GM18951 (cell line): ENCODE data around the gene MATK.

Experiments
- POLR2A ChIP-seq: IDR thresholded peaks from 4 replicates; pipeline ENCODE4 v1.6.1; 2011; ENCODE audit warnings: mild to moderate bottlenecking; ENCODE audit not compliant: insufficient read length, insufficient read depth; ENCODE audit errors: extremely low read depth
- in situ Hi-C: fragments of 300-500 bp; cut with MboI; formaldehyde crosslinking; loops from one replicate; pipeline ENCODE4 v1.12.0; 2022; ENCODE audit warnings: low sequenced_read_pairs, mixed read lengths, inconsistent platforms; ENCODE audit not compliant: unreplicated experiment

The MATK gene

DNA sequence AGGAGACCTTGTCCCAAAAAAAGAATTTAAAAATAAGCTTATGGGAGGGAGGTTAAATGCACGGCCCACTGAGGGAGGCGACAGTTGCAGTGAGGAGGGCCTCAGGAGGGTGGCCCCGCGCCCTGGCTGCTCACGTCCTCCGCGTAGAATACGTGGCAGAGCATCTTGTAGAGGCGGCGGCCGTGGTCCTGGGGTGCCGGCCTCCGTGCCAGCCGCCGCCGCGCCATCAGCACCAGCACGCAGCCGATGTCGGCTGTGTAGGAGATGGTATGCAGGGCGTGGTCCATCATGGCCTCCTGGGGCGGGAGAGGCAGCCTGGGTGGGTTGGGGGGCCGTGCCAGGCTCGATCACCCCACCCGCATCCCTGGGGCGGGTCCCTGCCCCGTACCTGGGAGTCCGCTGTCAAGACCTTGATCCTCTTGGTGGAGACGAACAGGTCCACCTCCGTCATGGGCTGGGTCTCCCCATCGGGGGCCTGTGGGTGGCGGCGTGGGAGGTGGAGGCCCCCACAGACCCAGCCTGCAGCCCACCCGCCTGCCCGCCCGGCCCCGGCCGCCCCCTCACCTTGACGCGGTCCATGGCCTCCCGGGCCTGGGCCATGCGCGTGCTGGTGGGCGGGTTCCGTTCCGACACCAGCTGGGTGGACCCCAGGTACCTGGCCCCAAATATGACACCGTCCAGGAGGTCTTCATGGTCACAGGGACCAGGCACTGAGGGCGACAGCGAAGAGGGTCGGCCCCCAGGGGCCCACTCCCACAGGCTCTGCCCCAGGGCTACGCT lies 32.4 kb downstream of the MATK start:
- in situ Hi-C loops: no loop called here
- no peak for TF ChIP-seq POLR2A

DNA sequence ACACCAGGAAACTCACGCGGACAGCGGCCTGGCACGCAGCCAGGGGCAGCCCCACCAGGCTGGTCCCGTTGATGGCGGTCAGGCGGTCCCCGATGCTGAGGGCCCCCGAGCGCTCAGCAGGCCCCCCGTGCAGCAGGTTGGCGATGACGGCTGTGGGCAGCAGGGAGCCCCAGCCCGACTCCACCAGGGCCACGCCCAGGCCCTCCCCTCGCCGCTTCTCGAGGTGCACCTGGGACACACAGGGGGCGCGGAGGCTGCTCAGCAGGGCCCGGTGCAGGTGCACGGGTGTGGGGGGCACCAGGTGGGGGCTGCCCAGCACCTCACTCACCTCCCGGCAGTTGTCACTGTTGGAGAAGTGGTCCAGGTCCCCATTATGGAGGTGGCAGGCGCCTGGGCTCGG lies 33.7 kb downstream of the MATK start:
- in situ Hi-C loops: no loop called here
- no peak for TF ChIP-seq POLR2A

DNA sequence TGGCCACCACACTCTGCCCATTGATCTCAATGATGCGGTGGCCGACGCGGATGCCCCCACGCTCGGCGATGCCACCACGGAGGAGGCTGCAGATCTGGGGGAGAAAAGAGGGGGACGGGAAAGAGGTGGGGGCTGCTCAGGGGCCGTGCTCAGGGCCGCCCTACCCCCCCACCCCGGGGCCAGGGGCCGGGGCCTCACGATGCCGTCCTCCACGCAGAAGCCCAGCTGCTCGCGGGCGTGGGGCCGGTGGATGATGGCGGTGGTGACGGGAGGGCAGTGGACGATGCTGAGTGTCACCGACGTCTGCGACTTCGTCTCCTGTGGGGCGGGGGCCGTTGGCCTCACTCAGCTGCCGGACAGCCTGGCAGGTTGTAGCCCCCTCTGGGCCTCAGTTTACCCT lies 34.9 kb downstream of the MATK start:
- no peak for TF ChIP-seq POLR2A
- in situ Hi-C loops: no loop called here

DNA sequence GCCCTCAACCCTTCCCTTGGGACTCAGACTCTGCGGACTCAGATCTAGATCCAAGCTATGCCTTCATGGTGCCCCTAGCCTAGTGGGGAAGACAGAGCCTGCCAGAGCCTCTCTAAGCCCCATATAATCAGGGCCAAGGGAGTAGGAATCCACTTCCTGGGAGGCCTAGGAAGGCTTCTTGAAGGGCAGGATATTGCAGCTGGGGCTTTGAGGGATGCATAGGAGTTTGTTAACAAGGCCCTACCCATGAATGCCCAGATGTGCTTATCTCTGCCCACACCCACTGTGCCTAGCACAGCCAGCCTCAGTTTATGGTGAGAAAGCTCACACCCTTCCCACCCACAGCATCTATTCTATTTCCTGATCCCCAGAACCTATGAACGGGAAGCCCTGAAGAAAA lies 36.0 kb downstream of the MATK start:
- TF ChIP-seq POLR2A: no peak
- in situ Hi-C loops: no loop called here

DNA sequence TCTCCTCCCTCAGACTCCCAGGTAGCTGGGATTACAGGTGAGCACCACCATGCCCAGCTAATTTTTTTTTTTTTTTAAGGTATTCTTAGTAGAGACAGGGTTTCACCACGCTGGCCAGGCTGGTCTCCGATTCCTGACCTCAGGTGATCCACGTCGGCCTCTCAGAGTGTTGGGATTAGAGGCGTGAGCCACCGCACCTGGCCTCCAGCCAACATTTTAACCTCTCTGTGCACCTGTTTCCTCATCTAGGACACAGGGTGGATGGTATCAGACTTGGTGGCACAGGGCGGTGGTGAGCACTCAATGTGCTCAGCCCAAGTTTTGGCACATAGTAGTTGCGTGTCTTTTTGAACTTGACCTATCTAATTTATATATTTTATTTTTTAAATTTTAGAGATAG lies 37.2 kb downstream of the MATK start:
- no peak for TF ChIP-seq POLR2A
- in situ Hi-C loops: no loop called here

DNA sequence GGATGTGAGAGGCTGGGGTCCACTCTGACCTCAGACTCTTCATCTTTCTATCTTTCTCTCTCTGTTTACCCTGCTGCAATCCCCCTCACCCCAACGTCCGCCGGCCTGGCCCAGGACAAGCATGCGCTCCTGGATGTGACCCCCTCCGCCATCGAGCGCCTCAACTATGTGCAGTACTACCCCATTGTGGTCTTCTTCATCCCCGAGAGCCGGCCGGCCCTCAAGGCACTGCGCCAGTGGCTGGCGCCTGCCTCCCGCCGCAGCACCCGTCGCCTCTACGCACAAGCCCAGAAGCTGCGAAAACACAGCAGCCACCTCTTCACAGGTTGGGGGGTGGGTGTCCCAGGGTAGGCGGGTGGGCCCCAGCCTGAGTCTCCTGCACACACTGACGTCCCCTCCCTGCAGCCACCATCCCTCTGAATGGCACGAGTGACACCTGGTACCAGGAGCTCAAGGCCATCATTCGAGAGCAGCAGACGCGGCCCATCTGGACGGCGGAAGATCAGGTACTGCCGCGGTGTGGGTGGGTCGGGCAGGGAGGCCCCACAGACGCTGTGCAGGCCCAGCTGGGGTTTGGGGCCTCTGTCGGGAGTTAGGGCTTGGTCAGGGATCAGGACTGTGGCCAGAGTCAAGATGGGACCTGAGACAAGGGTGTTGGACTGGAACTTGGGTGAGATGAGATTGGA lies 39.7 kb downstream of the MATK start:
- in situ Hi-C loops: no loop called here
- no peak for TF ChIP-seq POLR2A

DNA sequence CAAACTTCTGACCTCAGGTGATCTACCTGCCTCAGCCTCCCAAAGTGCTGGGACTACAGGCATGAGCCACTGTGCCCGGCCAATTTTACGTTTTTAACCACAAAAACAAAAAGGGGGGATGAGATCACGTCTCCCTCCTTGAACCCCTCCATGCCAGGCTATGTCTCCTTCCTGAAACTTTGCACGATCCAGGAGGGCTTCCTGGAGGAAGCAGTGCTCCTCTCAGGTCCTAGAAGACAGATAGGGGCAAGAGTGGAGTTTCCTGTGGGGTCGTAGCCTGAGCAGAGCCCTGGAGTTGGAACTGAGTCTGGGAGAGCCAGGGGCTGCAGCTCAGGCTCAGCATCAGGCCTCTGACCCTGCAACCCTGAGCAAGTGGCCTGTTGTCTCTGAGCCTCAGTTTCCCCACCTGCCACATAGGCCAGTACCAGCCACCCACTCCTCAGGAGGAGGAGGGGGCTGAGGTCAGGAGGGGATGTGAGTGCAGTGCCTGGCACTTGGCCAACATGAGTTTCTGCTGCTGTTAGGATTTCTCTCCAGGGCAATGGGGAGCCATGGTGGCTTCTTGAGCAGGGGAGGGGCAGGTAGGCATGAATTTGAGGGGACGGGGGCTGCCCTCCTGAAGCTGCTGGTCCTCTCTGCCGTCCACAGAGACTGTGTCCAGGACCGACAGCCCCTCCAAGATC lies 40.7 kb downstream of the MATK start:
- TF ChIP-seq POLR2A: no peak
- in situ Hi-C loops: no loop called here

DNA sequence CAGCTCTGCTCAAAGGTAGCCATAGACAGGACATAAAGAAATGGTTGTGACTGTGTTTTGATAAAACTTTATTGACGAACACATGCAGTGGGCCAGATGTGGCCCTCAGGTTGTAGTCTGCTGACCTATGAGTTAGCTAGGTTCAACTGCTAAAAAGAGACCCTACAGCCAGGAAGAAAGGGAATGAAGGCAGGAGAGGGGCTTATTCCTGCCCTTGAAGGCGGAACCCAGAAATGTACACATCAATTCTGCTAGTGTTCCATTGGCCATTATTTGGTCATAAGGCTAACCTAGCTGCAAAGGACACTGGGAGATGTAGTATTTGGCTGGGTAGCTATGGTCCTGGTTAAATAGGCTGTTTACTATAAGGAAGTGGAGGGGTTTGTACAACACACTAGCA lies 42.7 kb downstream of the MATK start:
- TF ChIP-seq POLR2A: no peak
- in situ Hi-C loops: no loop called here

DNA sequence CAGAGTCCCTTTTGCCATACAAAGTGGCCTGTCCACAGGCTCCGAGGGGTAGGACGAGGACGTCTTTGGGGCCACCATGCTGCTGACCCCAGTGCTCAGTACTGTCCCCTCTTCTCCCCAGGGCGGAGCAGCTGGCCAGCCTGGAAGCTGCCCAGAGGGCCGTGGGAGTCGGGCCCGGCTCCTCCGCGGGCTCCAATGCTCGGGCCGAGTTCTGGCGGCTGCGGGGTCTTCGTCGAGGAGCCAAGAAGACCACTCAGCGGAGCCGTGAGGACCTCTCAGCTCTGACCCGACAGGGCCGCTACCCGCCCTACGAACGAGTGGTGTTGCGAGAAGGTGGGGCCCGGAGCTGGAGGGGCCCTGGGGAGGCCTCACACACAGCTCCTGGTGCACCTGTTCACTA lies 45.8 kb downstream of the MATK start:
- in situ Hi-C loops: no loop called here
- TF ChIP-seq POLR2A: no peak

DNA sequence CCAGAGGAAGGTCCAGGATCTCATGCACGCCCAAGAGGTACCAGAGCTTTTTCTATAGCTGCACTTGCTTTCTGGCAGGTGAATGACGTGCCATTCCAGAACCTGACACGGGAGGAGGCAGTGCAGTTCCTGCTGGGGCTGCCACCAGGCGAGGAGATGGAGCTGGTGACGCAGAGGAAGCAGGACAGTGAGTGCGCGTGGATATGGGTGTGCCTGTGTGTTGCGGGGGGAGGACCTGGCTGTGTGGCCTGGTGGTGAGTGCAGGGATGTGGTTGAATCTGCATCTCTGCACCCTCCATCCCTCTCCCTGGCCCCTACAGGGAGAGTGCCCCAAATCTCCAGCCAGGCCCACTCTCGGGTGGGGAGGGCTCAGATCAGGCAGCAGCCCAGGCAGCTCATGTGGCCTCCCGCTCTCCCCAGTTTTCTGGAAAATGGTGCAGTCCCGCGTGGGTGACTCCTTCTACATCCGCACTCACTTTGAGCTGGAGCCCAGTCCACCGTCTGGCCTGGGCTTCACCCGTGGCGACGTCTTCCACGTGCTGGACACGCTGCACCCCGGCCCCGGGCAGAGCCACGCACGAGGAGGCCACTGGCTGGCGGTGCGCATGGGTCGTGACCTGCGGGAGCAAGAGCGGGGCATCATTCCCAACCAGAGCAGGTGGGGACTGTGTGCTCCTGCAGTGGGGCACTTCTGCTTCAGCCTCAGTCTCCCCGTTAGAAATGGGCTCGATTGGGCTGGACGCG lies 47.5 kb downstream of the MATK start:
- TF ChIP-seq POLR2A: no peak
- in situ Hi-C loops: no loop called here

DNA sequence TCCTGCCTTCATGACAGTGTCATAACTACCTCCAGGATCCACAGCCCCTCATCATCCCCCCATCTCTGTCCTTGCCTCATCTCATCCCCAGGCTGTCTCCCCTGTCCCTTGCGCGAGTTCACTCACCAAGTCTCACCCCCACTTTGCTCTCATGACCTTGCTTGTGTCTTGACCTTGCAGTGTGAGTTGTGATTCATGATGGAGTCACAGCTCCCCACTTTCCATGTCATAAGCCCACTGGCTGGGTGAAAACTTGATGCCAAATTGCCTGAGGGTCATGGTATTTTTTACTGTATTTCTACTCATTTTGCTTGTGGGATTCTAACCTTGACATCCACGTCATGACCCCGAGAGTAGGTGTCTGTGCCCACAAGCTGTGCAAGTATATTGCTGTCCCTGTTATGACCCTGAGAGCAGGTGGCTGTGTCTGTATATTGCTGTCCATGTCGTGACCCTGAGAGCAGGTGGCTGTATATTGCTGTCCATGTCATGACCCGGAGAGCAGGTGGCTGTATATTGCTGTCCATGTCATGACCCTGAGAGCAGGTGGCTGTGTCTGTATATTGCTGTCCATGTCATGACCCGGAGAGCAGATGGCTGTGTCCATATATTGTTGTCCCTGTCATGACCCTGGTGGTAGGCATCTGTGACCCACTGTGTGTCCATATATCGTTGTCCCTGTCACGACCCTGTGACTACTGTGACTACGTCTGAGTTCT lies 48.5 kb downstream of the MATK start:
- in situ Hi-C loops: no loop called here
- TF ChIP-seq POLR2A: no peak

DNA sequence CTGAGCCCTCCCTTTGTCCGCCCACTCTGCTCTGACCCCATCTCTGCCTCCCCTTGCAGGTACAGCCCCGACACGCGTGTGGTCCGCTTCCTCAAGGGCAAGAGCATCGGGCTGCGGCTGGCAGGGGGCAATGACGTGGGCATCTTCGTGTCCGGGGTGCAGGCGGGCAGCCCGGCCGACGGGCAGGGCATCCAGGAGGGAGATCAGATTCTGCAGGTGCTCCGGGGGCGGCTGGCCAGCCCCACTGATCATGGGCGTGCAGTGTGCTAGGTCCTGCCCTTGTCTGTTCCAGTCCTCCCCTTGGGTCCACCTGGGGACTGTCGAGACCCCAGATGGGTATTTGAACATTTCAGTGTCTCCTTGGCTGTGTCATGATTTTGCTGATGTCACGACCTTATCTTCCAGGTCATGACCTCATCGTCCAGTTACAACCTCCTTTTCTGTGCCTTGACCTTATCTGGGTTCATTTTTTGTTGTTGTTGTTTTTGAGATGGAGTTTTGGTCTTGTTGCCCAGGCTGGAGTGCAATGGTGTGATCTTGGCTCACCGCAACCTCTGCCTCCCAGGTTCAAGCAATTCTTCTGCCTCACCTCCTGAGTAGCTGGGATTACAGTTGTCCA lies 50.0 kb downstream of the MATK start:
- in situ Hi-C loops: no loop called here
- TF ChIP-seq POLR2A: no peak
